KOPT-K1 (cell line): Measurements from ENCODE around the gene SNAP25.

Experiments used
- H3K27ac ChIP-seq: fragments of 200-600 bp; sonication (generic); 2 replicates; pipeline ENCODE4 v1.5.1; 2016; ENCODE audit warnings: antibody characterized with exemption, mild to moderate bottlenecking, low read depth, low read length; ENCODE audit not compliant: poor library complexity, severe bottlenecking
- H3K36me3 ChIP-seq: fragments of 200-600 bp; sonication (generic); 2 replicates; pipeline ENCODE4 v1.5.1; 2017; ENCODE audit warnings: antibody characterized with exemption, mild to moderate bottlenecking, low read length, moderate library complexity; ENCODE audit not compliant: insufficient read depth
- H3K9me3 ChIP-seq: fragments of 200-600 bp; sonication (generic); 2 replicates; pipeline ENCODE4 v1.5.1; 2017; ENCODE audit warnings: antibody characterized with exemption, low read length, mild to moderate bottlenecking; ENCODE audit not compliant: insufficient read depth, poor library complexity, severe bottlenecking

The SNAP25 gene

GRCh38 chr20:10297684-10298240 lies 79.1 kb downstream of the SNAP25 start:
- peaks cover 3% of the 10 kb centered on the region for H3K9me3 ChIP-seq
- no peaks in the 10 kb centered on the region for H3K36me3 ChIP-seq
- H3K27ac ChIP-seq: no peak overlapping the region

- H3K27ac ChIP-seq: no peak overlapping the region
- no peaks in the 10 kb centered on the region for H3K36me3 ChIP-seq
- peaks cover 3% of the 10 kb centered on the region for H3K9me3 ChIP-seq
Measured at GRCh38 chr20:10300582-10301446, 82.2 kb downstream of the SNAP25 start.

DNA sequence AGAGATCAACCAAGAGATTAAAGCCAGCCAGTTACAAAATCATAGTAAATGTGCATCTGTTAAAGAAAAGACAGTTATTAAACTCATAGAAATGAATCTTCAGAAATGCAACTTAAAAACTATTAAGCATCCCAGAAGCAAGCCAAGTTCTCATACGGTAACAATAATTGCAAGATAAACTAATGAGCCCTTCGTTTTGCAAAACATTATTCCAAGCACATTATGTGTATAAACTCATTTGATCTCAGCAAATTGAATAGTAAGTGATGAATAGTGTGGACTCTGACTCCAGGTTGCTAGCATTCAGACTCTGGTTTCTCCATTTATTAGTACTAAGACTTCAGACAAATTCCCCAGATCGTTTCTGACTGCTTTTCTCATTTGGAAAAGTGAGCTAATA lies 85.2 kb downstream of the SNAP25 start:
- Histone ChIP-seq H3K9me3 (peaks cover 3% of the 10 kb centered on the region), H3K36me3 (no peaks in the 10 kb centered on the region), H3K27ac (no peak overlapping the region)

DNA sequence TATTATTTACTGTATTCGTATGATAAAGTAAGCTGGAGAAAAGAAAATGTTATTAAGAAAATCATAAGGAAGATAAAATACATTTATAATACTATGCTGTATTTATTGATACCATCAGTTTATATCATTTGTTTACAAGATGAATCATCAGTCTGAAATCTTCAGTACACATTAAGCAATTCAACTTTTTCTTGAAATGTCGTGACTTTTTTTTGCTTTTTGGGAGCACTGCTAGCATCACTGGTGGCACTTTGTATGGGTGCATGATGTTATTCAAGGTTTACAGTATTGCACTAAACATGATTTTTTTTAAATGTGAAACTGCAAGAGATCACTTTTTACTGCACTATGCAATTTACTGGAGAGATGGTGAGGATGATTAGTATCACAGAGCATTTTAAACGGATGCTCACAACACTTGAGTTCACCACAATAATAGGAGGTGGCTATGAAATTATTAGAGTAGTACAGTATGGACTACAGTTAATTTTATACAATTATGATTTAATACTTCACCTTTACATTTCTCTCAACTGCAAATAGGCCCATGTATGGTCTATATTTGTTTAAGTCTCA lies 85.9 kb downstream of the SNAP25 start:
- no peak overlapping the region for H3K27ac ChIP-seq
- no peaks in the 10 kb centered on the region for H3K36me3 ChIP-seq
- H3K9me3 ChIP-seq: no peaks in the 10 kb centered on the region

DNA sequence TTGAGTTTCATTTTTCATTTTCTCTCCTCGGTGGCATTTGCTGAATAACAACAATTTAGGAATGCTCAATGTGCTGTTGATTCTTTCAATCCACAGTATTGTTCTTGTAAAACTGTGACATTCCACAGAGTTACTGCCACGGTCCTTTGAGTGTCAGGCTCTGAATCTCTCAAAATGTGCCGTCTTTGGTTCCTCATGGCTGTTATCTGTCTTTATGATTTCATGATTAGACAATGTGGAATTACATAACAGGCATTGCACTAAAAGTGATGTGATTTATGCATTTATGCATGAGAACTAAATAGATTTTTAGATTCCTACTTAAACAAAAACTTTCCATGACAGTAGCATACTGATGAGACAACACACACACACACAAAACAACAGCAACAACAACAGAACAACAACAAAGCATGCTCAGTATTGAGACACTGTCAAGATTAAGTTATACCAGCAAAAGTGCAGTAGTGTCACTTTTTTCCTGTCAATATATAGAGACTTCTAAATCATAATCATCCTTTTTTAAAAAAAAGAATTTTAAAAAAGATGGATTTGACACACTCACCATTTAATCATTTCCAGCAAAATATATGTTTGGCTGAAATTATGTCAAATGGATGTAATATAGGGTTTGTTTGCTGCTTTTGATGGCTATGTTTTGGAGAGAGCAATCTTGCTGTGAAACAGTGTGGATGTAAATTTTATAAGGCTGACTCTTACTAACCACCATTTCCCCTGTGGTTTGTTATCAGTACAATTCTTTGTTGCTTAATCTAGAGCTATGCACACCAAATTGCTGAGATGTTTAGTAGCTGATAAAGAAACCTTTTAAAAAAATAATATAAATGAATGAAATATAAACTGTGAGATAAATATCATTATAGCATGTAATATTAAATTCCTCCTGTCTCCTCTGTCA lies 88.1 kb downstream of the SNAP25 start:
- Histone ChIP-seq H3K27ac (no peak overlapping the region), H3K36me3 (no peaks in the 10 kb centered on the region), H3K9me3 (no peaks in the 10 kb centered on the region)

GRCh38 chr20:10307359-10307735 lies 88.7 kb downstream of the SNAP25 start:
- Histone ChIP-seq H3K36me3 (no peaks in the 10 kb centered on the region), H3K9me3 (no peaks in the 10 kb centered on the region), H3K27ac (no peak overlapping the region)

- Histone ChIP-seq H3K9me3 (no peaks in the 10 kb centered on the region), H3K27ac (no peak overlapping the region), H3K36me3 (no peaks in the 10 kb centered on the region)
Measured at GRCh38 chr20:10308652-10309051, 90.0 kb downstream of the SNAP25 start.

GRCh38 chr20:10309326-10309725 lies 90.7 kb downstream of the SNAP25 start:
- no peaks in the 10 kb centered on the region for H3K9me3 ChIP-seq
- no peak overlapping the region for H3K27ac ChIP-seq
- H3K36me3 ChIP-seq: no peaks in the 10 kb centered on the region

- no peak overlapping the region for H3K27ac ChIP-seq
- H3K9me3 ChIP-seq: no peaks in the 10 kb centered on the region
- H3K36me3 ChIP-seq: no peaks in the 10 kb centered on the region
Measured at GRCh38 chr20:10312111-10312510, 93.5 kb downstream of the SNAP25 start.

DNA sequence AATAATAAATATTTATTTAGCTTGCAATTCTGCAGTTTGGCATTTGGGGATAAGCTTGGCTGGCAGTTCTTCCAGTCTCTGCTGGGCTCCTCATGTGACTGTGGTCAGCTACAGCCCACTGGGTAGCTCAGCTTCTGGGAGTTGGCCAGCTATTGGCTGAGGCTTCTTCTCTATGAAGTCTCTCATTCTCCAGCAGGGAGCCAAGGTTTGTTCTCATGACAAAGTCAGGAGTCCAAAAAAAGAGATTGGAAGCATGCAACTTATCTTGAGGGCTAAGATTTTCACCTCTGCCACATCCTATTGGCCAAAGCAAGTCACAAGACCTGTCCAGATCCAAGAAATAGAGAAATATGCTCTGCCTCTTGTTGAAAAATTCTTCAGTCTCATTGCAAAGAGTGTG lies 94.6 kb downstream of the SNAP25 start:
- no peaks in the 10 kb centered on the region for H3K36me3 ChIP-seq
- H3K9me3 ChIP-seq: no peaks in the 10 kb centered on the region
- H3K27ac ChIP-seq: no peak overlapping the region

DNA sequence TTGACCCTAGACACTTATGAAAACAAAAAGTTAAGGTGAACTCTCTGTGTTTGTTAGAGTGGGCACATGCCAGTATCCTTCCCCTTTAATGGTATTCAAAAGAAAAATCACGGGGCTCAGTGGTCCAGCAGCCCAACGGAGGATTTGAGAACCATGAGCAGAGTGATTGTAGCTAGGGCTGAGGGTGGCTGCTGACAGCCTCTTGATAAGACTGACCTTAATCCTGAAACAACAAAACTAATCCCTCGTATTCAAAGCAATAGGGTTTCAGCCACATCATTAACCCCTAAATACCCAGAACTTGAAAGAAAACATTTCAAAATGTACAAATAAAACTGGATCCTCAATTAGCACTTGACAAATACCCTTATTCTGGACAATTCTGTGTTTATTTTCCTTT lies 95.1 kb downstream of the SNAP25 start:
- no peaks in the 10 kb centered on the region for H3K36me3 ChIP-seq
- H3K27ac ChIP-seq: no peak overlapping the region
- no peaks in the 10 kb centered on the region for H3K9me3 ChIP-seq

GRCh38 chr20:10314198-10314597 lies 95.6 kb downstream of the SNAP25 start:
- H3K27ac ChIP-seq: no peak overlapping the region
- no peaks in the 10 kb centered on the region for H3K36me3 ChIP-seq
- H3K9me3 ChIP-seq: no peaks in the 10 kb centered on the region

DNA sequence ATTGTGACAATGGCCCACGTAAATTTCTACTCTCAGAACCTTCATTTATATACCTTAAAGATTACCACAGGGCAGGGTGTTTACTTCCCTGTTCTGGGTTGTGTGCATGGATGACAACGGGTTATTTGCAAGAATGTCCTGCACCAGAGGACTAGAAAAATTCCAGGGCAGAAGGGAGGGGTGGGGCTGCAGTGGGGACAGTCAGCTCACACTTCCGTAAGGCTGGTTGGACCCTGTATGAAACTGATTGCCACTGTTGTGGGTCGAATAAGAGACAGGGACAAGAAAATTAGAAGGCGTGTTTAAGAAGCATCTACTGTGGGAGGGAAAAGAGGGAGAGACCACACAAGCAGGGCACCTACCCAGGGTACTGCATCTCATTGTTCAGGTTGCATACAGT lies 96.5 kb downstream of the SNAP25 start:
- Histone ChIP-seq H3K36me3 (no peaks in the 10 kb centered on the region), H3K9me3 (no peaks in the 10 kb centered on the region), H3K27ac (no peak overlapping the region)

DNA sequence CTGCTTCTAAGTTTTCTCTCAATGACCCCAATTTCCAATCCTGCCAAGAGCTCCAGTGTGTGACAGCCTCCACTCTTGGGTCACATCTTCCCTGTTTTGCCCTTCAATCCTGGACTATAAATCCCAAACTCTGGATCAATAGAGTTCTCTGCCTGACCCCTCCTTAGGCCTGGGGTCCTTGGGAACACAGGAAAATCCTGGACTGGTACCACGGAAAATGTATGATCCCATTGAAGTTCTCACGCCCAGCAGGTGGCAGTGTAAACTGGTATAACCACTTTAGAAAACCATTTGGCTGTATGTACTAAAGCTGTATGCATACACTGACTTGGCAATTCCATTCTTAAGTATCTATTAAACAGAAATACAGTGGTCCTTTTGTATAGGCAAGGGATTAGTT lies 98.0 kb downstream of the SNAP25 start:
- Histone ChIP-seq H3K9me3 (no peaks in the 10 kb centered on the region), H3K36me3 (no peaks in the 10 kb centered on the region), H3K27ac (no peak overlapping the region)
